Globus pallidus (tissue), 1 donor: Measurements from ENCODE around the gene AMBRA1.

ENCODE experiments used
- DNase-seq: peaks from one replicate; pipeline ENCODE4 v3.0.0-alpha.2; 2015; ENCODE audit warnings: low spot score

The AMBRA1 gene

DNA sequence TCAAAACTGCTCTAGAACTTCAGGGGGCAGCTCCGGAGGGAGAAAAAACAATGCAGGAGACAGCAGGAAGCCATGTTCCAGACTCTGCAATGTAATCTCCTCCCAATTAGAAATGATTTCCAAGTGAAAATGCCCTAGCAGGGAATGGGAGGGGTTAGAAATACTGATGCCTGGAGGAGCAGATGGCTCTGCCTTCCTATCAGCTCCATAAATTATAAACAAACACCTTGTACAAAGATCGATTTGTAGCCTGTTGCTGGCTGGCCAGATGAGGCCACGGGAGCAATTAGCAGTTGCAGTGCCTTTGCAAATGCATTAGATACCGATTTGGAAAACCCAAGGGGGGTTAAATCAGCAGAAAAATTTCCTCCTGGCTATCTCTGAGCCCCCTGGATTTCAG lies 155.6 kb downstream of the AMBRA1 start:
- no peak for DNase-seq

DNA sequence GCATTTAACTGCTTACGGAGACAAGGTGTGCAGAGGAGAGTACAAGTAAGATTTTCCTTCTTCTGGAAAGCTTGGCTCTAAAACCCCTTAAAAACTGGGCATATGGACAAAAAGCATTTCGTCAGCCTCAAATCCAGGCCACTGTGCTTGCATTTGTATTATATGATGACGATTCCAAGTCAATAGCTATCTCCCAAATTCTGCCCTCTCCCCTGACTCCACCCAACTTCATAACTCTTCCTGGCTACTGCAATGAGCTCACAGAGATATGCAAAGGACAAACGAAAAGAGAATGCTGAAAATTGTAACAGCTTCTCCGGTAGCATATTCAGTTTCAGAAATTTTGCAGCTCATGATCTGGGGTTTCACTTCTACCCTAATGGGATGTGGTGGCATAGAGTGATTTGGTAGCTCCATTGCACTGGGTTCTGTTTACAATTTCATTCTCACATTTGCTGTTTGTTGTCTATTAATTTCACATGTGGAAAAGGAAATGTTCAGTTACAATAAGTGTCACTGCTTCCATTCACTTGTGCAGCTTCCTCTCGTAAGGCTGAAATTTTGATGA lies 156.6 kb downstream of the AMBRA1 start:
- DNase-seq = no peak

DNA sequence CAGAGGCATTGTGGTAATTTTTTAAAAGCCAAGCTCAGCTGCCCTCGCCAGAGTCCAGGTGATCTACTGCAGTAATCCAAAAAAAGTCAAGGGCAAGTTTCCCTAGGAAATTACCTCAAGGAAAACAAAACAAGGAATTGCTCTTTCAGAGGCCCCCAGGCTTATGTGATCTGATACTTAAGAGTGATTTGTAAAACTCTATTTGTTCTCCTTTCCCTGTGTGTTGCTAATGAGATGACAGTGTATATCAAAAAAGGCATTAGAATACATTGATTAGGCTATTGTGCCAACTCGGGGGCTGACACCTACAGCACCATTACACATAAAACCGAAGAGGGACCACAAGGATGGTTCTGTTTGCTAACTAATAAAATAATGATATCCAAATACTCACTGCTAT lies 157.7 kb downstream of the AMBRA1 start:
- DNase-seq = no peak

DNA sequence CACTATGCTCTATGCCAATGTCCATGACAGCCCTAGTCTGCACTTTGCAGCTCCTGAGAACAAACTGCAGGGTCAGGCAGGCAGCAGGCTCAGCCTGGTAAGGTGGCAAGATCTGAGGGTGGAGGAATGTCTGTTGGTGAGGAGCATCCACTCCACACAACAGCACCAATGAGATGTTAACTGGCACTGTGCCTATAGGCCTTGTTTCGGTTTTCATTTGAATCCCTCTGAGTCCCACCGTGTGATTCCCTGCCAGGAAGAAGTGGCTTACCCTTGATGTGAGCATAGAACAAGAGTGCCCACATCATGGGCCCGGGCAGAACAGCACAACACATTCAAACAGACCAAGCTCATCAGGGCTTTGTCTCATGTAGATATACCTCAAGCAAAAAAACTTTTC lies 158.1 kb downstream of the AMBRA1 start:
- no peak for DNase-seq

DNA sequence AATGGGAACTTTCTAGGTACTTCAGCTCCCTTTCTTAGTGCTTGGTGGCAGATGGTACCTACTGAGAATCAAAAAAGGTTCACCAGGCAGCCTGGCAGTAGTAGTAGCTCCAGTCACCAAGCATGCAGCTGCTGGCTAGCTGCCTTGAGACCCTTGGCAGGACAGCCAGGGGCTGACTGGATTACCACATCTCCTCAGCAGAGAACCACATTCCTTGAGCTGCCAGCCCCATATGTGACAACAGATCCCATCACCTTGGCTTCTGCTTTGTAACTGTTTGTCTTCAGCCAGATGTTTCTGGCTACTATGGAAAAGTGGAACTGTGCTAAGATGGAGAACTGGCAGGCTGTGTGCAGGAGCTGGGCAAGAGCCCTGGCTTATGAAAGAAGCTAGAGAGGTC lies 162.6 kb downstream of the AMBRA1 start:
- DNase-seq = no peak

DNA sequence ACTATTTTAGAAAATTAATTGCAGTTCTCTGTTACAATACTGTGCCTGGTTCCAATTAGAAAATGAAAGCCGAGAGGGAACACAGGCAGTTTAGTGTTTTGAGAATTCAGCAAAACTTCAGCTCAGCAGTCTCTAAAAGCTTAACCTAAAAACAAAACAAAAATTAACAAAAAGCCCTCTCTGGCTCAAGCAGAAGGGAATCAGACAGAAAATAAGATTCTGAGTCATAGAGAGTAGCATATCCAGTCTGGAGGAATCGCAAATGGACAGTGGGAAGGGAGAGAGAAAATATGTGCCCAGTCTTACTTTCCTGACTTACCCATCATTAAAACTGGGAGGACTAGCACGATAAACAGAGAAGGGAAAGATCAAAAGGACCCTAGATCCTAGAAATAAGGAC lies 164.1 kb downstream of the AMBRA1 start:
- DNase-seq = no peak

DNA sequence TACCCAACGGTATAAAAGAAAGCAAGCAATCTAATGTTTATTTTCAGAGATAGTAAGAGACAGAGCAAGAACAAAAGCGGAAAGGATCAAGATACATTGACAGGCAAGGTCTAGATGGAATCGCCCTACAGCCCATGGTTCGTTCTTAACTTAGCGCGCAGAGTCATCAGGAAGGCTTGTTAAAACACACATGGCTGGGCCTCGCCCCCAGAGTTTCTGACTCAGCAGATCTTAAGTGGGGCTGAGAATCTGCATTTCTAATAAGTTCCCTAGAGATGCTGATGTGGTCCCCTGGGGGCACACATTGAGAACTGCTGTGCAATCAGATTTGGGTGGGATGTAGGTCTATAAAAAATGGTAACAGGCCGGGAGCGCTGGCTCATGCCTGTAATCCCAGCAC lies 166.5 kb downstream of the AMBRA1 start:
- DNase-seq = no peak

DNA sequence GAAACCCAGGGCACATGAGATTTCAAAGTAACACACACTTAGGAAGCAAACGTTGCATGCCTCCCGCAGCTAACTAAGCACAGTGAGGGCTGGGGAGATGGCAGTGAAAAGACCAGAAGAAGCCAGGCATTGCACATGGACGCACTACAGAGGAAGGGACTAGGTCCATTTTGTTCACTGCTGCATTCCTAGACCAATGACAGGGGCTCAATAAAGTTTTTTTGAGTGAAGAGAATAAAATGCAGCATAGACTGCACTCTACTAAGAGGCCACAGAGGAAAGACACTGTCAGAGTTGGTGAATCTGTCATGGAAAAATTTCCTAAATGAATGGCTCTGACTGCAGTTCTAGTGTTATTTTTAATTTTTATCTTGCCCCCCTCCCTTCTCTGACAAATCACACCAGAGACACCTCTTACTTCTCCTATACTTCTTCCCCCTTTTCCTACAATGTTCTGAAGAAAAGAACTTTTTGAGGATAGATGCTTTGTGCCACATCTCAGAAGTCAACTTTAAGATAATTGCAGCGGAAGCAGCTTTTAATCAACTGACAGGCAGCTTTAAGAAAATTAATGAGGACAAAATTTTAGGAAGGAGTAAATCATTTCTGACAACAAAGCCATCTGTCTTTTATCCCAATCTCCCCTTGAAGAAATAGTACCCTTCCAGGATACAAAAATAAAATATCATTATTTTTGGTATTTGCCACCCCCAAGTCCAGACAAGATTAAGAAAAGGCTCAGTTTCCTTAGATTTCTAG lies 167.4 kb downstream of the AMBRA1 start:
- no peak for DNase-seq

DNA sequence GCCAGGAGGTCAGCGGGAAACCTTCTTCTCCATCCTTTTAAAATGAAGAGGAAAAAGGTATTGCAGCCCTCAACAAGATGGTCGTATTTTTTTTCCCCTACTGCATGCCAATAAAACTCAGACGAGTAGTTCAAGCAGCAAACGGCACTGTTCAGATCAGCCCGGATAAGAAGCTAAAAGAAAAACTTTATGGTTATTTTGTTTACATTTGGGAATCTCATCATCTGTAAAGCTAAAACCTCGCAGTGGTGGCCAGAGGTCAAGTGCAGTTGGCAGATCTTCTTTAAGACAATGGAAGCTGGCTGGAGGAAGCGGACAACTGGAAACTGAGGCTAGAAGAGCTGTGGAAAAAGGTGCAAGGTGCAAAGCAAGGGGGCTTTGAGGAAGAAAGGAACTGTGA lies 171.2 kb downstream of the AMBRA1 start:
- no peak for DNase-seq

DNA sequence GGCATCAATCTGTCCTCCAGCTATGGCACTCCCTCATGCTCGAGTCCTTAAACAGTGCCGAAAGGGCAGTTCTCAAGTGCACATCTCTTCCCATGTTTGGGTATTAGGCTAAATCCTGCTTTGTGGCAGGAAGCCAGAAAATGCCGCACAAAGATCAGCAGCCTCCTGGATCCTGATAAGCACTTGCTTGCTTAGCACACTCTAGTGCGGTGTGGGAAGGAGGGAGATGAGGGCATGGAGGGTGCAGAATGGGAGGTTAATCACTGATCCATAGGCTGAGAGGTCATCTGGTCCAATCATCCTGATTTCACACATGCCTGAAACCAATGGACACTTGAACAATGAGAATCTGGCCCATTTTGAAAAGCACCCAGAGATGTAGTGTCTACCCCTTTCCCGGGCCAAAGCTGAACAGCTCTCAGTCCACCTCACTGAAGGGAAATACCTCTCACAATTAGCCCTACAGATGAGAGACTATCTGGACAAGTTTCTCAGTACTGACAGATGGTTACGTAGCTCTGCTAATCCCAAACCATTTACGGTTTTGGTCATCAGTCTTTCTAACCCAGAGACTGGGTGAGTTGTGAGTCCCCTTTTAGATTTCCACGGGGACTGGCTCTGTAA lies 172.5 kb downstream of the AMBRA1 start:
- DNase-seq = no peak

DNA sequence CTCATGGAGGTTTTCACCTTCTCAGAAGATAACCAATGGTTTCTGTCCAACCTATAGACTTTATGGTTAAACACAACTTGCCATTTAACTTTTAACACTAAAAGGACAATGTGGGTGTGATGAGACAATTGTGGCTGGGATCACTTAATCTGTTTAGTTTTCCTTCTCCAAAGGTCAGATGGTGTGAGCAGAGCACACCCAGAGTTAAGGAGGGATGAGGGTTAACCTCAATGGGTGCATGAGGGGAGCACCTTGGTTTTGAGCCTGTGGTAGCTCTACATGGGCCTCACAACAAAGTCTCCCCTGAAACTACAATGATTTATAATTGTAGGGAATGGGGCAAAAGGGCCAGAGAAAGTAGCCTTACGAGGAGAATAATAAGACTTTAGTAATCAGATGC lies 173.3 kb downstream of the AMBRA1 start:
- no peak for DNase-seq

DNA sequence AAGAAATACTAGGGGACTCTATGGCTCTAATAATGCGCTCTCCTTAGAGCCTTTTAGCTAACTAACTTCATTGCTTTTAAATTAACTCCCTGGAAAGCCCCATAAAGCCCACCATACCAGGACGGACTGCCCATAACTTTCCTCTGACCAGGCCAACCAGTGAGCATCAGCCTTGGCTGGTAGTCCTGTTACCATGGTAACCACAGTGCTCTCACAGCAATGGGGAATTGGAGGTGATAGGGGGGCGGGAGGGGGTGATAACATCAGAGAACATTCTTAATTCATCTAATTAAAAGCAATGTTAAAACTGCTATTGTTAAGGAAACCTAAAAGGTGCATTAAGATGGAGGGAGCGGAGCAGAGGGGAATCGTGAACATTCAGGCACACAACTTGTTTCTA lies 175.1 kb downstream of the AMBRA1 start:
- DNase-seq = no peak

DNA sequence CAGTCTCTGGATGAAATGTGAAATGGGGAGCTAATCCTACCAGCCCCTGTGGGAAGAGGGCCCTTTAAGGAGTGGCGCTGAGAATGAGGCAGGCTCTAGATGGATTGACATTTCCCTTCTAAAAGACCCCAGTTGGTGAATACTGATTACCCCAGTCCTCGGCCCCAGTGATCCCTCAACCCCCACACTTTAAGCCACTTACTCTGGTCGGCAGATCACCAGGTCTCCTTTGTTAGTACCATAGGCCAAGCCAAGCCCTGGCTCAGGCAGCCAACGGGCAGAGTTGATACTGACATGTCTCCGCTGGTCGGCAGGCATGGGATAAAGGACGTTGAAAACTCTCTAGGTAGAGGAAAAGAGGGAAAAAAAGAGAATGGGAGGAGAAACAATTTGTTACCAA lies 176.1 kb downstream of the AMBRA1 start:
- no peak for DNase-seq

DNA sequence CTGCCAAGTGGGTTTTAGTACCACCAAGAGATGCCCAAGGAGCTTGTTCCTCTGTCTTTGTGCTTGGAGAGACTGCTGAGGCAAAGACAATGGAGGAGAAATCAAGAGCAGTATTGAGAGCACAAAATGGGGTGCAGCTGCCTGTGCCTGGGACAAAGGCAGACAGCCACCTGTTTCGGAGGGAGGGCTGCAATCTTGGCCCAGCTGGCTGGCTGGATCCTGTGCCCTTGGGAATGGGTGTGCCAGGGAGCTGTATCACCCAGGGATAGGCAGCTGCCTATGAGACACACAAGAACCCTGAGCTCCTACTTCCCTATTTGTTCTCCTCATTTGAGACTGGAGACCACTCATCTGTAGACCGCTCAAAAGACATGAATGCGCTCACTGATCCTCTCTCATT lies 178.9 kb downstream of the AMBRA1 start:
- DNase-seq = no peak

DNA sequence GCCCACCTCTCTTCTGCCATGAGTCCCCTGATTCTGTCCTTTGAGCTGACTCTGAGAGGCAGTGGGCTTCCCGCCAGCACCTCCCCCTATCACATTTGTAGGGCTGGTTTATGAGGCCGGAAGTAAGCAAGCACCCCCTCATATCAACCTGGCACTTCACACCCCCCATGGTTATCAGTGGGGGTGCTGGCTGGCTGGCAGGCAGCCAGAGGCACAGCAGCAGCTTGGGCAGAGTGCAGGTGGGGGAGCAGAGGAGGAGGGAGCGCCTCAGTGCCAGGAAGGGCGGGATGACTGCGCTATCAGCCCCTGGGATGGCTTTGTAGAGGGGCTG lies 179.4 kb downstream of the AMBRA1 start:
- no peak for DNase-seq

DNA sequence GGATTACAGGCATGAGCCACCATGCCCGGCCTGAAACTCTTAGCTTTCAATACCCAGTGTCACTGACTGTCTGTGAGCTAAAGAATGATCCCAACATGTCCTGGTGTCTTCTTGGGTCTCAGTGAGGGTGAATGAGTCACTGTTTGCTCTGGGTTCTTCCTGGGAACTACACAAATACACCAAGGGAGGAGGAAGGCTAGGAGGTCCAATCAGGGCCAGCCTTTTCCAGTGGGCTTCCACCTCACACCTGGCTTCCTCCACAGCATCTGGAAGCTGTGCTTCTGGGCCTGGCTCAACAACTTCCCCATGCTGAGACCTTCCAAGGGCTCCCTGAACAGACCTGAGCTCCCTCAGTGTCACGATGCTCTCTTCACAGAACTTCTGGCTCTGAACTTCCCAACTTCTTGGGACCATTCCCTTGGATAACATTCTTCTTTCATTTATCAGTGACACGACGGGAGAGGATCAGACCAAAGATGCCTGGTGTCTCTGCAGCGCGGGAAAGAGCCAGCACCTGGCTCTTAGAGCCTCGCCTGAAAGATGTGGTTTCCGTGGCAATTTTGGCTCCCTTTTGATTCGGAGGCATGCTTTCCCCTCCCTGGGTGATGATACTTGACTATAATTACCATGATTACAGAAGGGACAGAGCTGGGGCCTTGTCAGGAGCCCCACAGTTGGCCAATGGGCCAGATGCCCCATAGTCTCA lies 179.9 kb downstream of the AMBRA1 start:
- no peak for DNase-seq

DNA sequence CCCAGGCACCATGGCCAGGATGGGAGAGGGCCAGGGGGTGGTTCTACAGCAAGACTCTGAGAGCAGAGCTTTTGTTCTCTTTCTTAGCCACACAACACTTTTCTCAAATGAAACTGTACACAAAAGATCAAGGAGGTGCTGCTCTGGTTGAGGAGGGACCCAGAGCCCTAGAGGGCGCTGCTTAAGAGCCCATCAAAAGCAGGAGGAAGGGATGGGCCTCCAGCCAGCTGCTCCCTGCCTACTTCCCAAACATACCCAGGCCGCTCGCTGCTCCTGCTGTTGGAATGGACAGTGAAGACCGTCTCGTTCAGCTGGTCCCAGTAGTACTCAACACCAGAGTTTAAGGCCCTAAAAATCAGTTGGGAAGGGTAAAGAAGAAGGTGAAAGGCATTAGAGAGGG lies 183.8 kb downstream of the AMBRA1 start:
- DNase-seq = no peak

DNA sequence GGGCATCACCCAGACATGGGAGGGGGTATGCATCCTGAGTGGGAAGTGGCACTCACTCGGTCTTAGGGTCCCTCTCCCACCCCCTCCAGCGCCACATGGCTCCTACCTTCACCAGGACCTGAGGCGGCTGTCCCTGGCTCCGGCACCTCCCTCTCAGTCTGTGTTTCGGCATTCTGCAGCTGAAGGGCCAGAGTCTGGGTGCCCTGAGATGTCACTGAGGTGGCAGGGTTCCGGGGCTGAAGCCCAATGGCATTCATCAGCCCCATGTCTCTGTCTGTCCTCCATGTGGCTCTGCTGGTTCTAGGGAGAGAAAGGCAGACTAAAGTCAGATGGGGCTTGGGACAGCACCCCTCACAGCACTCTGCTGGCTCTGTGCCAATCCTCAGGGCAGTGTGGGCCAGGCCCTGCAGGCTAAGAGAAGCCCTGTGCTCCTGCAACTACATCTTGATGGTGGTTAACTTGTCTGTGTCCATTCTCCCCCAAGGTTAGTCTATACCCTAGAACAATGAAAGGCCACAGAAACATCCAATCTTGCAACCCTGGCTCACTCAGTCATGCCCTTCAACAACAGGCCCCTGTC lies 185.3 kb downstream of the AMBRA1 start:
- DNase-seq = no peak

DNA sequence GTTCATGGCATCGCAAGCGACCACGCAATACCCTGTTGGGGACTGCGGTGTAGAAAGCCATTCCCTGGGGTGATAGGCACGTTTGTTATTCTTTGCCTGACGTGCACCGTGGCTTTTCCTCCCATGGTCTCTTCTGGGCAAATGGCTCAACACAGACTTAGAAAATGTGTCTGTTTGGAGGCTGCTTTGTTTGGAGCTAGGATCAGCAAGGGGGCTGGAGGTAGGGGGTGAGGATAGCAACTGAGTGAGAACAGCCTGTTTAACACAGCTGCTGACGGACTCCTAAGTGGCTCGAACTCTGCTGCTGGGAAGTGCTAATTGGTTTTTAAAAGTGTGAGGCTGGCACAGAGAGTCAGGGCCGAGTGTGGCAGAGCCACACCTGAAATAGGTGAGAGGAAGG lies 186.2 kb downstream of the AMBRA1 start:
- no peak for DNase-seq

DNA sequence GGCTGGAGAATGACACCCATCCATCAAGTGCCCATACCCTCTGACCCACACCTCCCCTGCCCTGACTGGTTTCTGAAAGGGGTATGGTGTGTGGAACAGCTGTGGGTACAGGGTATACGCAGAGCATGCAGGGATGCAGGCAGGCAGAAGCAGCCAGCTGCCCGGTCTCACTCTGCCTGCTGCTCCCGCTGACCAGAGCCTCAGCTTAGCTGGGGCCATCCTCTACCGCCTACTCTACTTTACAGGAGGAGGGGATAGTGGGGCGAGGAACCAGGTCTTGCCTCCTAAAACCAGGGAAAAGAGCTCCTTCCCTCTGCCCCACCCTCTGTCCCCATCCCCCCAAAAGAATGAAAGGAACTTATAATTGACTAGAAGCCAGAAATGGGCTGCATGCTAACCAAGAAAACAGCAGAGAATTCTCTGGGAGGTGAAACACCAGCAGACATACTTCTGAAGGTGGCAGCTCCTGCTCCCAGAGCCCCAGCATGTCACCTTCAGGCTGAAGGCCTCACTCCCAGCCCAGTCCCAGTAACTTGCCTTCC lies 189.3 kb downstream of the AMBRA1 start:
- DNase-seq = no peak

DNA sequence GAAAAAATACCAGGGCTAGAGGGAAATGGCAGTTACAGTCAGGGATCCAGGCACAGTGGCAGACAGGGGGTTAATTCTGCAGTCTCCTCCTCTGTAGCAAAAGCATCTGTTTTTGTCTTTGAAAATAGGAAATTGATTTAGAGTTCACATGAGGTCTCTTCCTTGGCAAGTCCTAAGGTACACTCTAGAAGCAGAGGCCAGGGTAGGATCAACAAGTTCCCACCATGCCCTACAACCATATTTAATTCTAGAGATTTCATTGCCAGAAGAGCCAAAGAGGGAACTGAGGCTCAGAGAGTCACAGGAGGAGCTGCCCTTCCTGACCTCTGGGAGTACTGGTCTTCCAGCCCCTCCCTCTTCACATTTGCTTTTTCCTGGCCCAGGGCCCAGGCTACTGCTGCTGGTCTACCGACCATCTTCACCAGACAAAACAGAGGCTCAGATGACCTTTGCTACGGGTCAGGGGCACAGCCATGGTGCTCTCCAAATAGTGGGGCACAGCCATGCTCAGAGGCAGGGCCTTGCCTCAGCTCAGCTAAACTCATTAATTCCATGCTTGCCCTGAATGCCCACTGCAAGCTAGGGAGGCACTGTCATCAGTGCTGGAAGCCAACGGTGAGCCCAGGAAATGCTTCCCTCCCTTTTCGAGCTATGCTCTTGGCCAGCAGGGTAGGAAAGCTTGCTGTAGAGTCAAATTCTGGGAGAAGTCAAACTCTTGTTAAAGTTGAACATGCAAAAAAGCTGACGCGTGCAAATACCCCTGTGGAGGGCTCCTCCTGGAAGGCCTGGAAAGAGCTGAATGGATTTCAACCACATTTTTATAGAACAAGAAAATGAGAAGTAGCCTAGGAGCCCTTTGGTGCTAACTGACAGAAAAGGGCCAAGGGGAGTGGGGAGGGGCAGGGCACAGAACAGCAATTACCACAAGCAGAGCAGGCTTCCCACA lies 190.6 kb downstream of the AMBRA1 start:
- no peak for DNase-seq
